Nephron (organoid): ENCODE results near the gene NOX5.

ENCODE experiments used
- H3K27ac Mint-ChIP-seq, 3 experiments: 2 replicates each; pipeline ENCODE4 v1.8.0; 2020; ENCODE audit warnings: mixed read lengths in 3 of 3, mild to moderate bottlenecking in 2 of 3, moderate library complexity in 1 of 3
- H3K27me3 Mint-ChIP-seq: 2 replicates; pipeline ENCODE4 v1.8.0; 2021; ENCODE audit warnings: low read depth, mild to moderate bottlenecking, moderate library complexity, mixed read lengths
- H3K36me3 Mint-ChIP-seq: 2 replicates; pipeline ENCODE4 v1.8.0; 2020; ENCODE audit warnings: low read depth, mixed read lengths
- H3K4me1 Mint-ChIP-seq: 2 replicates; pipeline ENCODE4 v1.8.0; 2020; ENCODE audit warnings: mixed read lengths
- H3K4me3 Mint-ChIP-seq, 3 experiments: 2 replicates each; pipeline ENCODE4 v1.8.0; 2020; ENCODE audit warnings: mild to moderate bottlenecking in 3 of 3, mixed read lengths in 3 of 3, moderate library complexity in 2 of 3
- H3K9me3 Mint-ChIP-seq: 2 replicates; pipeline ENCODE4 v1.8.0; 2020; ENCODE audit warnings: mixed read lengths
- TF ChIP-seq, protein P1 (sequence below), 3 experiments: fragments of 200-600 bp; sonication (generic); IDR thresholded peaks; one replicate each; pipeline ENCODE4 v1.5.0; 2021; ENCODE audit warnings: antibody characterized with exemption in 3 of 3; ENCODE audit not compliant: unreplicated experiment in 3 of 3

NOX5 gene

DNA sequence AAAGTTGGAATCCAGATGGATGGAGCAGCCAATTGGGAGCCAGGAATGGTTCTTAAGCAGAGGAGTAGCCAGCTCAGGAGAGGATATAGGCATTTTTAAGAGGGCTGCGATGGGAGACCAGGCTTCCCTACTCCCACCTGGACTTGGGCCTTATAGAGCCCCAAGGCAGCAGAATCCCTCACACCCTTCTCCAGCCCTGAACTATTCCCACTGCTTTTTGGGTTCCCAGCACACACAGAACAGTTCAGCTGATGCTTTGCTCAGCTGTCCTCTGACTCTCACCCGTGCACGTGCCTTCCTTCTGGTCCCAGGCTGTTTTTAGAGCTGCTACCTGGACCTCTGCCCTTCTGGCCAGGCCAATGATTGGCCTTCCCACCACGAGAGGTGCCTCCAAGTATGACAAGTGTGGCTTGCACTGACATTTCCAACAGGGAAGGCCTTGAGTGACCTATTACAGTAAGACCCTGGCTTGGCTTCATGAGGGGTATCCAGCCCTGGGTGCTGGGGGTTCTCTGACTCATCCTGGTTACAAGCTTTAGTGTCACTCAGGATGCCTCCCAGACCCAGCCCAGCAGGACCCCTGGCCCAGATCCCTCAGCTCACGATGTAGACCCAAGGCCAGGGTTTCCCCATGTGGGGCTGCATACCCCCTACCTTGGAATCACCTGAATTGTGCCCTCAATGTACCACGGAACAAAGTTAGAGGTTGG is 25.2 kb downstream of the NOX5 start:
- H3K36me3 Mint-ChIP-seq, result no peaks in the 10 kb centered on the region
- peaks cover 13% of the 10 kb centered on the region for H3K27me3 Mint-ChIP-seq
- no peak overlapping the region for H3K4me3 Mint-ChIP-seq
- H3K9me3 Mint-ChIP-seq, result no peaks in the 10 kb centered on the region
- H3K4me1 Mint-ChIP-seq, result no peaks in the 10 kb centered on the region
- TF ChIP-seq, protein P1, sequence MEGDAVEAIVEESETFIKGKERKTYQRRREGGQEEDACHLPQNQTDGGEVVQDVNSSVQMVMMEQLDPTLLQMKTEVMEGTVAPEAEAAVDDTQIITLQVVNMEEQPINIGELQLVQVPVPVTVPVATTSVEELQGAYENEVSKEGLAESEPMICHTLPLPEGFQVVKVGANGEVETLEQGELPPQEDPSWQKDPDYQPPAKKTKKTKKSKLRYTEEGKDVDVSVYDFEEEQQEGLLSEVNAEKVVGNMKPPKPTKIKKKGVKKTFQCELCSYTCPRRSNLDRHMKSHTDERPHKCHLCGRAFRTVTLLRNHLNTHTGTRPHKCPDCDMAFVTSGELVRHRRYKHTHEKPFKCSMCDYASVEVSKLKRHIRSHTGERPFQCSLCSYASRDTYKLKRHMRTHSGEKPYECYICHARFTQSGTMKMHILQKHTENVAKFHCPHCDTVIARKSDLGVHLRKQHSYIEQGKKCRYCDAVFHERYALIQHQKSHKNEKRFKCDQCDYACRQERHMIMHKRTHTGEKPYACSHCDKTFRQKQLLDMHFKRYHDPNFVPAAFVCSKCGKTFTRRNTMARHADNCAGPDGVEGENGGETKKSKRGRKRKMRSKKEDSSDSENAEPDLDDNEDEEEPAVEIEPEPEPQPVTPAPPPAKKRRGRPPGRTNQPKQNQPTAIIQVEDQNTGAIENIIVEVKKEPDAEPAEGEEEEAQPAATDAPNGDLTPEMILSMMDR (IDR thresholded peaks at IDR 0.05; ENCODE audit: unreplicated experiment in 3 of 3), result no peak
- no peak overlapping the region for H3K27ac Mint-ChIP-seq

DNA sequence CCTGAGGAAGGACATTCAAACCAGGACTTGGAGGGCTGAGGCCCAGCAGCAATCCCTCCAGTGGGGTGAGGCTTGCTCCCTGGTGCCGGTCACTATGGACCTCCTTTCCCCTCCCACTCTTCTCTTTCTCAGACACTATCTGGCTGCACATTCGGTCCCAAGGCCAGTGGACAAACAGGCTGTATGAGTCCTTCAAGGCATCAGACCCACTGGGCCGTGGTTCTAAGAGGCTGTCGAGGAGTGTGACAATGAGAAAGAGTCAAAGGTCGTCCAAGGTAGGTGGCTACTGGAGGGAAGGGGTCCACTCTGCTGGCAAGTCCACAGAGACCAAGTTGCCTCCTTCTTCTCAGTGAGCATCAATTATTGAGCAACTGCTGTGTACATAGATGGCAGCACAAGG is 28.0 kb downstream of the NOX5 start:
- H3K4me1 Mint-ChIP-seq, result no peaks in the 10 kb centered on the region
- no peak overlapping the region for H3K27ac Mint-ChIP-seq
- H3K27me3 Mint-ChIP-seq, result peaks cover 7% of the 10 kb centered on the region
- no peaks in the 10 kb centered on the region for H3K36me3 Mint-ChIP-seq
- TF ChIP-seq, protein P1 (IDR thresholded peaks at IDR 0.05; ENCODE audit: unreplicated experiment in 3 of 3), result no peak
- no peak overlapping the region for H3K4me3 Mint-ChIP-seq
- no peaks in the 10 kb centered on the region for H3K9me3 Mint-ChIP-seq

DNA sequence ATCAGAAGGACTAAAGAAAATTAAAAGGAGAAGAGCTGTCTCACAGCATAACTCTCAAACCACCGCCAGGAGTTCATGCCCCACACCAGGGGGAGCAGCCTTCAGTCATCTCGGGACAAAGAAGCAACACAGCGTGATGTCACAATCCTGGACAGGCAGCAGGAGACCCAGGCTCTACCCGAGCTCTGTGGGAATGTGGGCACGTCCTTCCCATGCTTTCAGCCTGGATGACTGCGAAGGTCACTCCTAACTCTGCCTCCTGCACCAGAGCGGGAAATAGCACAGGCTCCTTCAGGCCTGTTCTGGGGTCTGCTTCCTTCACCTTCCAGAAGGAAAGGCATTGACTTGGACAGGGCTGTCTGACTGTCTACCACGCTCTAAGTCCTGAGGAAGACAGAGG is 31.3 kb downstream of the NOX5 start:
- Mint-ChIP-seq H3K27me3 (peaks cover 4% of the 10 kb centered on the region), H3K27ac (no peak overlapping the region), H3K4me3 (no peak overlapping the region), H3K9me3 (no peaks in the 10 kb centered on the region), H3K36me3 (no peaks in the 10 kb centered on the region), H3K4me1 (no peaks in the 10 kb centered on the region)
- TF ChIP-seq, protein P1 (IDR thresholded peaks at IDR 0.05; ENCODE audit: unreplicated experiment in 3 of 3), result peak in 1 of 3 experiments; percentile 17

DNA sequence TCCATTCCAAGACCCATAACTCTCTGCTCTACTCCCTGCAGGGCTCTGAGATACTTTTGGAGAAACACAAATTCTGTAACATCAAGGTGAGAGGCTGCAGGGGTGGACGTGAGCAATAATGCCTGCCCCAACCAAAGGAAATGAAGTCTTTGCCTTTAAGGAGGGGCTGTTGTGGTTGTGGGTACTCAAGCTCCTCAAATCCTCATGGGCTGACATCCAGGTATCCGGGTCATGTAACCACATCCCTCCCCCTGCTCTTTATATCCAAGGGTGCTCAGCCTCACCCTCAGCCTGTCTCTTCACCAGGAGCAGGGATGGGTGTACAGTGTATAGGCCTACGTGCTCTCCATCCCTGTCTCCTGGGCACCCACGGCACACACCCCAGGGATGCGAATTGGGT is 32.3 kb downstream of the NOX5 start:
- TF ChIP-seq, protein P1 (IDR thresholded peaks at IDR 0.05; ENCODE audit: unreplicated experiment in 3 of 3), result no peak
- no peaks in the 10 kb centered on the region for H3K36me3 Mint-ChIP-seq
- no peaks in the 10 kb centered on the region for H3K9me3 Mint-ChIP-seq
- H3K4me3 Mint-ChIP-seq, result no peak overlapping the region
- H3K4me1 Mint-ChIP-seq, result no peaks in the 10 kb centered on the region
- H3K27ac Mint-ChIP-seq, result no peak overlapping the region
- peaks cover 4% of the 10 kb centered on the region for H3K27me3 Mint-ChIP-seq

DNA sequence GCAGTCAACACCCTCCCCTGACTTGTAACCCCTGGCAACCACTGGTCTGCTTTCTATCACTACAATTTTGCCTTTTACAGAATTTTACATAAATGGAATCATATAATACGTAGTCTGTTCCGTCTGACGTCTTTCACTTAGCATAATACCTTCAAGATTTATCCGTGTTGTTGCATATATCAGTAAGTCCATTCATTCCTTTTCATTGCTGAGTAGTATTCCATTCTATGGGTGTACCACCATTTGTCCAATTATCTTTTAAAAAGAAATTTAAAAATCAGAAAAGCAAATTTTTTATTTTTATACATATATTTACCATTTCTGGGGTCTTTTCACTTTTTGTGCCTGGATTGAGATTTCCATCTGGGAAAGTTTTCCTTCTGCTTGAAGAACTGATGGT is 35.5 kb downstream of the NOX5 start:
- Mint-ChIP-seq H3K27ac (no peak overlapping the region), H3K4me3 (no peak overlapping the region), H3K4me1 (no peaks in the 10 kb centered on the region), H3K9me3 (no peaks in the 10 kb centered on the region), H3K27me3 (peaks cover 4% of the 10 kb centered on the region), H3K36me3 (no peaks in the 10 kb centered on the region)
- TF ChIP-seq, protein P1 (IDR thresholded peaks at IDR 0.05; ENCODE audit: unreplicated experiment in 3 of 3), result no peak

DNA sequence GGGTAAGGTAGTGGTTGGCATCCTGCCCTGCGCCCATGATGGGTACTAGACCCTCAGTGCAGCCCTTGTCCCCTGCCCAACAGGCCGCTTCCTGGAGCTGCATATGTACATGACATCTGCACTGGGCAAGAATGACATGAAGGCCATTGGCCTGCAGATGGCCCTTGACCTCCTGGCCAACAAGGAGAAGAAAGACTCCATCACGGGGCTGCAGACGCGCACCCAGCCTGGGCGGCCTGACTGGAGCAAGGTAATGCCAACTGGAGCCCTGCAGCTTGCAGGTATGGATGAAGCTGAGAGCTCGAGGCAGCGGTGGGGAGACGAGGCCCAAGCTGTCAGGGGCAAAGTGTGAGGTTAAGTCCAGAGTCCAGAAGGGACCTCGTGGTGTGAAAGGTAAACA is 40.8 kb downstream of the NOX5 start:
- Mint-ChIP-seq H3K27ac (no peak overlapping the region), H3K36me3 (no peaks in the 10 kb centered on the region), H3K27me3 (peaks cover 29% of the 10 kb centered on the region), H3K9me3 (peaks cover 2% of the 10 kb centered on the region), H3K4me1 (peaks cover 33% of the 10 kb centered on the region), H3K4me3 (no peak overlapping the region)
- TF ChIP-seq, protein P1 (IDR thresholded peaks at IDR 0.05; ENCODE audit: unreplicated experiment in 3 of 3), result no peak
